HG02943 (cell line): ENCODE measurements around the gene FBH1.
"Not testable (repeated sequence)": the region's sequence is repeated elsewhere in the genome, so short reads cannot be mapped to it uniquely, and the experiment has no call there.

Experiments
- ATAC-seq: cut with Tn5 transposase; IDR thresholded peaks from one replicate; pipeline ENCODE4 v1.9.1; 2021; ENCODE audit warnings: mild to moderate bottlenecking, low read depth, moderate library complexity; ENCODE audit not compliant: unreplicated experiment

FBH1 gene

DNA sequence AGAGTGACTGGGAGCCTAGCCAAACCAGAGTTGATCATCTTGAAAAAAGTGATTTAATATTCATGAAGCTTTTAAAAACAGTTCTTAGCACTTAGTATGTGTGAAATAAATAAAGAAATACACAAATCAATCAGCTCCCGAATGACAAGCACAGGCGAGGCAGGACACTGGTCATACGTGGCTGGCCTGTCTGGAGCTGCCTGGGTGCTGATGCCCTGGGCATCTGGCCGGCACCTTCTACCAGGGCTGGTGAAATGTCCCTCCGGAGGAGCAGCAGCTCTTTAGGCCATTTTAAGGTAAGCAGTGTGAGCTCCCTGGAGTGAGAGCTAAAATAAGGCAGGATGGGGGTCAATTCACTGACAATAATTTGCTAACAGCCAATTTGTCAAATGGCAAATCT is 63.6 kb downstream of the FBH1 start:
- ATAC-seq, result no peak

DNA sequence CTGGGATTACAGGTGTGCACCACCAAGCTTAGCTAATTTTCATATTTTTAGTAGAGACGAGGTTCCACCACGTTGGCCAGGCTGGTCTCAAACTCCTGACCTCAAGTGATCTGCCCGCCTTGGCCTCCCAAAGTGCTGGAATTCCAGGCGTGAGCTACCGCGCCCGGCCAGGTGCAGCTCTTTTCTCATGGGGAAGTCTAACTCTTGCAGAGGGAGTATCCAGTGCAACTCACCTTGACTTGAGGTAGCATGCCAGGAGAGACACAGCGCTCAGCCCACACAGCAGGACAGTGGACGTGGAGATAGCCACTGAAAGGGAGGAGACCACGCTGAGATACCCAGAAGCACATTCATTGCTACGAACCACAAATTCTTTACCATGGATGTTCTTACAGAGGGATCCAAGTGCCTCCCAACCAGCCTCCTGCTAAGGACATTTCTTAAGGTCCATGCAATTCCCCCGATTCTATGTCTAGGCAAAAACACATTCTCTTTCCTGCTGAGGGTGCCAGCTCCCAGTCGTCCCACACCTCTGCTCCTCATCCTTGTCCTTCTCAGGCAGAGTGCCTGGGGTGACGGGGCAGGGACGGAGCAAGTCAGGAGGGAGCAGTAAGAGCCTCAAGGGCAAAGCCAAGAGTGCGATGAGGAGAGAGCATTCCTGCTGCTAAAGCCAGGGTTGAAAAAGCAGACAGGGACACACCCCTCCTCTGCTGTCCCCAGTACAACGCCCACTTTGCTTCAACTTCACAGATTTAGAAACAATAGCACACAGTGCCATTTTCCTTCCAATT is 66.3 kb downstream of the FBH1 start:
- no peak for ATAC-seq

DNA sequence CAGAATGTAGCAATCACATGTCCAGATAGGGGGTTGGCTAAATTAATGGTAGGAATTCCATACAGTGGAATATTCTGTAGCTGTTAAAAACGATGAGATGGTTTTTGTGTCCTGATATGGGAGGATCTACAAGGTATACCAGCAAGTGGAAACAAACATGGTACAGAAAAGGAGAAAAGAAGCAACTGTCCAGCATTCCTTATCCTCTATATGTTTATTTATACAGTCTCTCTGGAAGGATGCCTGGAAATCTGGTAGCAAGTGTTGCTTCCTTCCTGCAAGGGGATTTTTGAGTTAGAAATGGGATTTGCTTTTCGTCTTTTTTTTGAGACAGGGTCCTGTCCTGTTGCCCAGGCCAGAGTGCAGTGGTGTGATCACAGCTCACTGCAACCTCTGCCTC is 68.0 kb downstream of the FBH1 start:
- ATAC-seq, result no peak

DNA sequence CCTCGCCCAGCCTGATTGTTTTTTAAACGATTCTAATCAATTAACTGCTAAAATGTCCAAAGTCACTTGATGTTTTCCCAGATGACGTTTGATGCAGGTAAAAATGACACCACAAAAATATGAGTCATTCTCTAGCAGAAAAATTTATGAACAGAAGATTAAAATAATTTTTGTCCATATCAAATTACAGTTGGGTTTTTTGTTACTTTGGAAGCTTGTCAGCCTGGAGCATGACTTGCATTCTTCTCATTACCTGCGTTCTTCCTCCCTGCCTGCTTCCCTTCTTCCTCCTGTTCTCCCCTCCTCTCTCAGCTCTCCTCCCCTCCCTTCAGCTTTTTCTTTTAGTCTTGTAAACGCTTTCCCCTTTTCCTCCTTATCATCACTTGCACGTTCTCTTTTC is 68.6 kb downstream of the FBH1 start:
- no peak for ATAC-seq

DNA sequence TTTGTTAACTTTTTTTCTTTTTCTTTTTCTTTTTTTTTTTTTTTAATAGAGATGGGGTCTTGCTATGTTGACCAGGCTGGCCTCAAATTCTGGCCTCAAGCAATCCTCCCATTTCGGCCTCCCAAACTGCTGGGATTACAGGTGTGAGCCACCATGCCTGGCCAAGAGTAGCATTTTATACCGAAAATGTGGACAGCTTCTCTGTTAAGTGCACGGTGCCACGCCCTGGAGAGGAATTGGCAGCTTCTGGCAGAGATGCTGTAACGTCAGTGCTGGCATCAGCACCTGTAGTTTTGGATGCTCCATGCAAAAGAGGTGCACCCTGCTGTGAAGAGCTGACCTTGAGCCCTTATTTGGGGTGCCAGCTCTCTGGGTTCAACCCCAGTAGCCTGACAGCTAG is 69.1 kb downstream of the FBH1 start:
- no peak for ATAC-seq

DNA sequence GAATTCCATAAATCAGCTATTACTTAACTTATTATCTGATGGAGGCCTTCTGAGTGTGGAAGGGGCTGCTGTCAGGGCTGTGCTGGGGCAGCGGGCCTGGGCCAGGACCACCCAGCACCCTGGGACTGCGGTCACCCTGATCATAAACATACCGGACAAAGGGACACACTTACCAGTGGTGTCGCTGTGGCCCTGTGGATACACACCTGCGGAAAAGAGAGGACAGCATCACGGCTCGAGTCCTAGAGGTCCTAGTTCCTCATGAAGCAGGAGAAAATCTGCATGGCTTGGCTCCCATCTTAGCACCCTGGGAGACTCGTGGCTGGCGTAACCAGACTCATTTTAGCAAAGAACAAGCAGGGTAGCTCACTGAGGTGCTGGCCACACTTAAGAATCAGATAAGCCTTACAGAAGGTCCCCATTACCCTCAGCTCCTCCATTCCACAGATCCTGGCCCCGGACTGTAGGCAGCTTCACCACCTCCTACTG is 69.6 kb downstream of the FBH1 start:
- no peak for ATAC-seq

DNA sequence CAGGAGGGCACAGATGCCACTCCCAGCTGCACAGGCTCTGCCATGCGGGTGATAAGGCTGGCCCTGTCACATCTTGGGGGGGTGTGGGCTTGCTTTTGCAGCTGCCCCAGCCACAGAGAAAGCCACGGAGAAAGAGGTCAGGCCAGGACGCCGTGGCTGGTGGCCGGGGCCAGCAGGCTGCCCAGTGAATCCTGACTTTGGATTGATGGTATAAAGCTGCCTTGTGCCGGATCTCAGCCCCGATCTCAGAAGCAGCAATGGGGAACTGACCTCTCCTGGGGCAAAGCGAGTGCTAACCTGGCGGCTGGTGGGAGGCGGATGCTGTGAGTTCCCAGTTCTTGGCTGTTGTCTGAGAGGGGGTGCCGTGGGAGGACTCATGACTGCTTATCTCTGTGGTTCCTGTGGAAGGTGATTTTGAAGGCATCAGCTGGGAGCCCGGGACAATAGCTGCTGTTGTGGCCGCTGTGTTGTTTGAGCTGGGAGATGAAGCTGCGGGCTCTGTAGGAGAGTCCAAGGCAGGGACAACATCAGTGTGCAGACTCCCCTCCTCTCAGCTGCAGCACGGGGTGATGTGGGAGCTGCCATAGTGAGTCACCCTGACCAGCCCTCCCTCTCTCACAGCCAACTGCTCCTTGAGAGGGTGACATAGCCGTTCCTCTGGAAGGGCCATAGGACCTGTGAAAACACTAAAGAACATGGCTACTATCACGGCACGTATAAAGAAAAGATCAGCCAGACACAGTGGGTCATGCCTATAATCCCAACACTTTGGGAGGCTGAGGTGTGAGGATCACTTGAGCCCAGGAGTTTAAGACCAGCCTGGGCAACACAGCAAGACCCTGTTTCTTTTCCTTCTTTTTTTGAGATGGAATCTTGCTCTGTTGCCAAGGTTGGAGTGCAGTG is 70.3 kb downstream of the FBH1 start:
- no peak for ATAC-seq

DNA sequence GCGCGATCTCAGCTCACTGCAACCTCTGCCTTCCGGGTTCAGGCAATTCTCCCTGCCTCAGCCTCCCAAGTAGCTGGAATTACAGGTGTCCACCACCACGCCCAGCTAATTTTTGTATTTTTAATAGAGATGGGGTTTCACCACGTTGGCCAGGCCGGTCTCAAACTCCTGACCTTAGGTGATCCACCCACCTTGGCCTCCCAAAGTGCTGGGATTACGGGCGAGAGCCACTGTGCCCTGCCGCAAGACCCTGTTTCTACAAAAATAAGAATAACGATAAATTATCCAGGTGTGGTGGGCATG is 70.9 kb downstream of the FBH1 start:
- not testable (repeated sequence) for ATAC-seq

DNA sequence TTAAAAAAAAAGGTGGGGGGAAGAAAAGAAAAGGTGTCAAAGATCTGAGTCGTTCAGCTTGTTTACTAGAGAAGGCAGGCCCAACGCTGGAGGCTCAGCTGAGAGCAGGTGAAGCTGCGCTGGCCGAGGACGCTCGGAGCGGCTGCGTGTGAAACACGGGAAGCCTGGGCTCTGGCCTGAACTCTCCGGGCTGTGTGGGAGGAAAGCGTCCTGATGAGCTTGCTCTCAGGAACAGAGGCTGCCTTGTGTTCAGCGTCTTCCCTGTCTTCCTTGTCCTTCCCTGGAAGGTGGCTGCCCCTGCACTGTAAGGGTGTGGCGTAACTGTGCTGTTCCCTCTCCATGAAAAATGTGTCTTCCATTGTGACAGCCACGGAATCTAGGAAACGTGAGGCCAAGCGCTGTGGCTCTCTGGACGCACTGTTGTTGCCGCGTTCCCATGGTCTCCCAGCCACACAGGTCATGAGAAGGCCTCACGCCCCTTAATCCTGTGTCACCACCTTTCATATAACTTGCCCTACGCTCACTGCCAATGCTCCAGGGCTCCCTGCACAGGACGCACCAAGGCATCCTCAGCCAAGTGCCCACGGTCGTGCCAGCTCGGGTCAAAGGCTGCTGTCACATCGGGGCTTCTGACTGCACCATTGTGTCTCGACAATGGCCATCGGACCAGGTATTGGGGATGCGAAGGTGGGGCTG is 71.5 kb downstream of the FBH1 start:
- no peak for ATAC-seq

DNA sequence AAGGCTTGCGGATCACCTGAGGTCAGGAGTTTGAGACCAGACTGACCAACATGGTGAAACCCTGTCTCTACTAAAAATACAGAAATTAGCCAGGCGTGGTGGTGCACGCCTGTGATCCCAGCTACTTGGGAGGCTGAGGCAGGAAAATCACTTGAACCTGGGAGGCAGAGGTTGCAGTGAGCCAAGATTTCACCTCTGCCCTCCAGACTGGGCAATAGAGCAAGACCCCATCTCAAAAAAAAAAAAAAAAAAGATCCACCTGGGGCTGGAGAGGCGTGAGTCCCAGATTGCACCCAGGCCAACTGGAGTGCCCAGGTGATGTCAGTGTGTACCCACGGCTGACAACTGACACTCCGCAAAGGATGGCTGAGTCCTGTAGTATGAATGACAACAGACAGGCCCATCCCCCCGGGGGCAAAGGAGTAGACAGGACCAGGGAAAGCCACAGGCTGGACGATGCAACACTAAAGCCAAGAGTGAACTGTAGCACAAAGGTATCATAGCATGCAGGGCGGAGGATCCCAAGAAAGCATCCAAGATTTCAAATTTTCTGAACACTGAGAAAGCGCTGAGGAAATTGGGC is 72.4 kb downstream of the FBH1 start:
- ATAC-seq, result not testable (repeated sequence)

DNA sequence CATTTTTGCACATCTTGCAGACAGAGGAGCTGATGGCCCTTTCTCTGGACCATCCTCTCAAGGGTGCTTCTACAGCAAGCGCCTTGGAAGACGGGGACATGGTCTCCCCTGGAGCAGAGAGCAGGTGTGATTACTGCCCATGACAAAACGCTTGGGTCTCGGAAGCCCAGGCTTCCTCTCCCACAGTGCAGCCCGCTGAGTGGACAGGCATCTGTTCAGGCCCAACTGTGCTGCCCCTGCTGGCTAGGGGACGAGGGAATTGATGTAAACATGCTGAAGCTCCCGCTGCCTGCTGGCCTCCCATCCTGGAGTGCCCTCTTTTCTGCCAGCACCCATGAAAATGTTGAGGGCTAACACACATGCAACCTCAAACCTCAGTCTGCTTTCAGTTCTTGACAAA is 73.0 kb downstream of the FBH1 start:
- ATAC-seq, result no peak

DNA sequence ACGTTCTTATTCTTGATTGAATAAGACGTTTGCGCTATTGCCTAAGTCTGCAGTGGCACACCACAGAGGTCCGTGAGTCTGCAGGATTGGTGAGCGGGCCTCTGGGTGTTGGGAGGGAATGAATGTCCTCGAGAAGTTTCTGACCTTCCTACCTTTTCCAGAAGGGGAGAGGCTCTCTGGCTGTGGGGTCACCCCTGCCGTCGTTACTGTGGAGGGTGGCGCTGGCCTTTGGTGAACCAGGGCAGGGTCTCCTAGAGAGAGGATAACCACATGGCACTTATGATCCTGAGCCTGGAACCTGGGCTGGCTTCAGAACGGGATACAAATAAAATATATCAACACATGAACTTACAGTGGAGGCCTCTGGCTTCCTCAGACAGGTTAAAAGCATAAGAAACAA is 73.5 kb downstream of the FBH1 start:
- ATAC-seq, result no peak

DNA sequence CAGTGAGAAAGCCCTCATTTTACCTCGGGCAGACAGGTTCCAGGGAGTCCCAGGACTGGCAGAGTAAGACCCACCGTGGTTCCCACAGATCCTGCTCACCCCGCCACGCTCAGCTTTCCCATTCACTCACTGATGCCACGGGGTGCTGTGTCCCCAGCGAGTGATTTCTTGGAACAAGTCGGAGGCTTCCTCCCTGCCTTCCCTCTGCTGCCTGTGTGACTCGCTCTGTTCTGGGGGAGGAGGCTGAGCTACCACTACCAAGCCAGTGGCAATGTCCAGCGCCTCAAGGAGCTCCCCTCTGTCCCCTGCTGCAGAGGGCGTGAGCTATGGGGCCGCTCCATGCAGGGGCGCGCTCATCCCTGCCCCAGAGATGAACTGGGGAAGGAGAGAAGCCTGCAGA is 74.7 kb downstream of the FBH1 start:
- no peak for ATAC-seq

DNA sequence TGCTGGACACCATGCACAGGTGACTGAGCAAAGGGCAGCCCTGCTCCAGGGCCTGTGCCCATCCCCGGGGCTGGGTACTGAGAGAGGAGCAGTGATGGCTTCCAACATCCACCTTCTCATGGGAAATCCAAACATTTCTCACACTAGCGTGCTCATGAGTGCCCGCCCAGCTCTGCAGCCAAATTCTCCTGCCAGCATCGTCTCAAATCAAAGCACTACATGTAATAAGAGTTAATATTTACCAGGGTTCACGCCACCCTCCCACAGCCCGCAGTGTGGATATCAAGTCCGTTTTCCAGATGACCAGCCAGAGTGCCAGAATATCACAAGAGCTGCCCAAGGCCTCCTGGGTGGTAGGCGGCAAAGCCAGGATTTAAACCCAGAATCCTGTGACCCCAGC is 75.2 kb downstream of the FBH1 start:
- no peak for ATAC-seq

DNA sequence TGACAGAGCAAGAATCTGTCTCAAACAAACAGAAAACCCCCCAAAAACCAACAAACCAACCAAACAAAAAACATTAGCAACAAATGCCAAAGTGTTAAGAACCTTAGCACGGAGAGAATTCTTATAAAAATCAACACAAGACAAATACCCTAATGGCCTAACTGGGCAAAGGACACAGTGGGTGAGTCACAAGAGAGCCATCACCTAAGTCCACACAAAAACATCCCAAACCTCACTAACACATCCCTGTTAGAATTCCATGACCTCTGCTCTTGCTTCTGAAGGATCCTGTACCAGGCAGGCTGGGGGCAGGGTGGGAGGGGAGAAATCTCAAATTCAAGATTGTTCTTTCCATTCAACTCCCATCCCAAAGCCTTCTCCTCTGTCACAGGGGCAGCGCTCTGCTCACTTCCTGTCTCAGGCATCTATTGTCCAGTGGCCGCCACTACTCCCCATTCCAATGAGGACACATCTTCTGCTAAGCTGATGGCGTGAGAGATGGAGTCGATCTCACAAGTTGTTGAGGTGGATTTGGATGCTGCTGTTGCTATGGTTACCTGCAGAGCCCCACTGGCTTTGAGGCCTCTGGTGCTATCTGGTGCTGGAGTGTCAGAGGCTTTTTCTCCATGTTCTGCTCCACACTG is 78.1 kb downstream of the FBH1 start:
- no peak for ATAC-seq

DNA sequence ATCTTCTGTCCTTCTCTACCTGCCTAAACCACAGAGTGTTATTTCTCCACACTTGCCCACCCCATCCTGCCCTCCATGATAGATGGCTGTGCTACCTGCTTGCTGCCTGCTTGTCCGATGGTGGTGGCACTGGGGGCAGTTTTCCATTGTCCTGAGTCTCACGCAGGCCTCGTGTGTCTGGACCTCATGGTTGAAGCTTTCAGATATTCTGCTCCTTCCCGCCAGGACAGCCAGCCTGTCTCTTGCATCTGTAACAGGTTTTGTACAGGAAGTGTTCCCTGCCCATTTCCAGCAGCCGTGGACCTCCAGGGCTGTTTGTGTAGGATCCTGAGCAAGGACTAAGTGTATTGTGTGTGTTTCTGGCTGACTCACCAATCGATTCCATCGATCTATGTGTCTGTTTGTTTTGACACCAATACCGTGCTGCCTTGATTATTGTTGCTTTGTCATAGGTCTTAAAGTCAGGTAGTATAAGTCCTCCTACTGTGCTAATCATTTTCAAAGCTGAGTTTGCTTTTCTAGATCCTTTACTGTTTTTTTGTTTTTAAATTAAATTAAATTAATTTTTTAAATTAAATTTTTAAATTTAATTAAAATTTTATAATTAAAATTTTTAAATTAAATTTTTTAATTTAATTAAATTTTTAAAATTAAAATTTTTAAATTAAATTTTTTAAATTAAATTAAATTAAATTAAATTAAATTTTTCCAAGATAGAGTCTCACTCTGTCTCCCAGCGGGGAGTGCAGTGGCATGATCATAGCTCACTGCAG is 78.8 kb downstream of the FBH1 start:
- no peak for ATAC-seq

DNA sequence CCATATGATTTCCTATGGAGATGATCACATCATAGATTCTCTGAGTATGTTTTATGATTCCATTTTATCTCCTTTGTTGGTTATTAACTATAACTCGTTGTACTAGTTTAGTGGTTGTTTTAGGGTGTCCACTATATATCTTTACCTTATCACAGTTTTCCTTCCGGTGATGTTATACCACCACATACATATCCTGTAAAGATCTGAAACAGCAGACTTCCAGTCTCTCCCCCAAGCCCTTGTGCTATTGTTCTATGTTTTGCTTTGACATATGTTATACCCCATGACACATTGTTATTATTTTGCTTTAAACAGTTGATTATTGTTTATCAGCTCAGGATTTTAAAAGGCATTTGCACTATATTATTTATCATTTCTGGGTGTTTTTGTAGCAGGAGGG is 80.0 kb downstream of the FBH1 start:
- no peak for ATAC-seq

DNA sequence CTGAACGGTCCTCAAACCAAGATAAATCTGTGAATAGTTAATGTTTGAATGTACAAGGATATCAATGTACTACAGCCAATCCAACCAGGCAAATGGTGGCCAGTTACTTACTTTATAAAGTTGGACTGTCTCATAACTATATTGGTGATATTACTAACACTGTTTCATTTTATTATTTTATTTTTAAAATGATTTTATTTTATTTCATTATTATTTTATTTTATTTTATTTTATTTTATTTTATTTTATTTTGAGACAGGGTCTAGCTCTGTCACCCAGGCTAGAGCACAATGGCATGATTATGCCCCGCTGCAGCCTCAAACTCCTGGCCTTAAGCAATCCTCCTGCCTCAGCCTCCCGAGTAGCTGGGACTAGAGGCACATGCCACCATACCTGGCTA is 80.5 kb downstream of the FBH1 start:
- ATAC-seq, result no peak

DNA sequence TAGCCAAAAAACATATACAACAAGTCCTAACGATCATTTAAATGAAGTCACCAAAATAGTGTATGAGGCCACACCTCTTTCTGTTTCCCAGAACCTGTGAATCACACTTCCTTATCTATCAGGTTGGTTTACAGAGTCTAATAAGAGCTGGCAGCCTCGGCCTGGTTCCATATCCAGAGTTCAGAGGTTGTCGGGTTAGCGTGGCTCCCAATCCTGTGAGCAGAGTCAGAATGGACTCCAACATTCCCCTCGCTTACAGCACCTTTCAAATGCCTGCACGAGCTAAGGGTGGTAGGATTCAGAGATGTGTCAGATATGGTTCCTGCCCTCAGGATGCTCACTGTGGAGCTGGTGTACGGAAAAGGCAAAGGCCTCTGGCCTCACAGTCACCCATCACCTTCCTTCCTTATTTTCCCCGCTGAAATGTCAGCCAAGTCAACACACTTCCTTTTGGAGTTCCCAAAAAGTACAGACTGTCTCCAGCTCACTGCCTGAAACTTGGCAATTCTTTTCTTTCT is 81.3 kb downstream of the FBH1 start:
- no peak for ATAC-seq
